ENCODE results near the gene CCDC88A.

DNA sequence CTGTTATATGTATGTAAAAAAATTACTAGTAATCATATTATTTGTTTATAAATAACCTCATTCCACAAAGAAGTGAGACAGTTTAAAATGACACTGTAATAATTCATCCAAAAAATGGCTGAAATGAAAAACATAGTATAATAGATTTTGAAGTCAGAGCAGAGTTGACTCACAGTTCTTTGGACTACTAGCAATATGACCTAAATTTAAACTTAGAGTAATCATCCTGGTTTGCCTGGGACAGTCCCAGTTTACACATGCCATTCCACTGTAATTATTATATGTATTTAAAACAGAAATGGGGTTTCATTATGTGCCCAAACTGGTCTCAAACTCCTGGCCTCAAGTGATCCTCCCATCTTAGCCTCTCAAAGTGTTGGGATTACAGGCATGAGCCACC, 48.3 kb downstream of the CCDC88A start:
- TF ChIP-seq, protein P1, sequence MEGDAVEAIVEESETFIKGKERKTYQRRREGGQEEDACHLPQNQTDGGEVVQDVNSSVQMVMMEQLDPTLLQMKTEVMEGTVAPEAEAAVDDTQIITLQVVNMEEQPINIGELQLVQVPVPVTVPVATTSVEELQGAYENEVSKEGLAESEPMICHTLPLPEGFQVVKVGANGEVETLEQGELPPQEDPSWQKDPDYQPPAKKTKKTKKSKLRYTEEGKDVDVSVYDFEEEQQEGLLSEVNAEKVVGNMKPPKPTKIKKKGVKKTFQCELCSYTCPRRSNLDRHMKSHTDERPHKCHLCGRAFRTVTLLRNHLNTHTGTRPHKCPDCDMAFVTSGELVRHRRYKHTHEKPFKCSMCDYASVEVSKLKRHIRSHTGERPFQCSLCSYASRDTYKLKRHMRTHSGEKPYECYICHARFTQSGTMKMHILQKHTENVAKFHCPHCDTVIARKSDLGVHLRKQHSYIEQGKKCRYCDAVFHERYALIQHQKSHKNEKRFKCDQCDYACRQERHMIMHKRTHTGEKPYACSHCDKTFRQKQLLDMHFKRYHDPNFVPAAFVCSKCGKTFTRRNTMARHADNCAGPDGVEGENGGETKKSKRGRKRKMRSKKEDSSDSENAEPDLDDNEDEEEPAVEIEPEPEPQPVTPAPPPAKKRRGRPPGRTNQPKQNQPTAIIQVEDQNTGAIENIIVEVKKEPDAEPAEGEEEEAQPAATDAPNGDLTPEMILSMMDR (IDR thresholded peaks at IDR 0.05) = no peak
- TF ChIP-seq POLR2A (IDR thresholded peaks at IDR 0.05) = no peak

Data from lower leg skin (tissue), 3 donors.